T1000 (cell line): ENCODE results near the gene AHR.
"Not testable (repeated sequence)": the region's sequence is repeated elsewhere in the genome, so short reads cannot be mapped to it uniquely, and the experiment has no call there.

Experiments
- DNase-seq: peaks from one replicate; lab custom pipeline; 2025; ENCODE audit warnings: mixed read lengths; lab: John Stamatoyannopoulos, UW

The AHR gene

DNA sequence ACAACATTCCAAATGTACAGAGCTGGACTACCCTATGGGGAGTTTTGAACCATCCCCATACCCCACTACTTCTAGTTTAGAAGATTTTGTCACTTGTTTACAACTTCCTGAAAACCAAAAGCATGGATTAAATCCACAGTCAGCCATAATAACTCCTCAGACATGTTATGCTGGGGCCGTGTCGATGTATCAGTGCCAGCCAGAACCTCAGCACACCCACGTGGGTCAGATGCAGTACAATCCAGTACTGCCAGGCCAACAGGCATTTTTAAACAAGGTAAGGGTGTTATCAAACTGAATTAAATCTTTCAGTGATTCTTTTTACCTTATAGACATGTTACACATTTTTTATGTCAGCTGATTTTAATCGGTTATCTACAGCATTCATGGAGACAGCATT lies 41.5 kb downstream of the AHR start:
- DNase-seq: no peak

DNA sequence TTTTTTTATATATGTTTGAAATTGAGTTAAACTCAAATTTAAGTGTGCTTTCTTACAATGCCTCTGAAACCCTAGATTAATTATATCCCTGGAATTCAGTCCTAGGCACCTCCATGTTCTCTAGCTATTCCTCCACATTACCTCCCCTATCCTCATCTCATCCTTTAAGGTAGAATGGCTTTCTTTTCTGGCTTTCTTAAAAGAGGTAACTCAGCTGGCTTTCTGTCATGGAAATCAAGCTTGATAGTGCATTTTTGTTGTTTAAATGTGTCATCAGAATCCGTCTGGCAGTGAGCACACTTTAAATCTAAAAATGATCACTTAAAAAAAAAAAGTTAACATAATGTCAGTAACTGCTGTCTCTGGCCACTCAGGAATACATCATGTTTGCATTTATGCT lies 42.2 kb downstream of the AHR start:
- no peak for DNase-seq

DNA sequence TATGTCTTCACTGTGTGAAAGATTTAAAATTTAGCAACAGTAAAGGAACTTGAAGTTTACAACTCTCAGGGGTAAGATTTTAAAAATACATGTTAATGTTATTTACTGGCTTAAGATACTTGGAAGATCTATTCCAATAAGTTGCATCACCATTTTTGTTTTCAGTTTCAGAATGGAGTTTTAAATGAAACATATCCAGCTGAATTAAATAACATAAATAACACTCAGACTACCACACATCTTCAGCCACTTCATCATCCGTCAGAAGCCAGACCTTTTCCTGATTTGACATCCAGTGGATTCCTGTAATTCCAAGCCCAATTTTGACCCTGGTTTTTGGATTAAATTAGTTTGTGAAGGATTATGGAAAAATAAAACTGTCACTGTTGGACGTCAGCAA lies 44.3 kb downstream of the AHR start:
- no peak for DNase-seq

DNA sequence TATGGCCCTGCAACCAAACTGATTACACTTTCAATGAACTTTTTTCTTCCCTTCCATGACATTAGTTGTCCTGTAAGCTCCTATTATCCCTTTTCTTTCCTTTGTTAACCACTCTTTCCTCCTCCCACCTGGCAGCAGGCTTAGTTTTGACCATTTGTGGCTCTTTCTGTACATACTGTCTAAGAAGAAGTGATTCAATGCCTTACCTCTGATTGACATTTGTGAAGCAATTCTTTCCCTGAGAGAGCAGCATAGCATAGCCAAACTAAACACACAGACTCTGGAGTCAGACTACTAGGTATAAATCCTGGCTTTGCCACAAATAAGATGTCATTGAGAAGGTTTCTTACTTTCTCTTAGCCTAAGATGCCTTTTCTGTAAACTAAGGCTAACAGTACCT lies 48.9 kb downstream of the AHR start:
- DNase-seq: no peak

DNA sequence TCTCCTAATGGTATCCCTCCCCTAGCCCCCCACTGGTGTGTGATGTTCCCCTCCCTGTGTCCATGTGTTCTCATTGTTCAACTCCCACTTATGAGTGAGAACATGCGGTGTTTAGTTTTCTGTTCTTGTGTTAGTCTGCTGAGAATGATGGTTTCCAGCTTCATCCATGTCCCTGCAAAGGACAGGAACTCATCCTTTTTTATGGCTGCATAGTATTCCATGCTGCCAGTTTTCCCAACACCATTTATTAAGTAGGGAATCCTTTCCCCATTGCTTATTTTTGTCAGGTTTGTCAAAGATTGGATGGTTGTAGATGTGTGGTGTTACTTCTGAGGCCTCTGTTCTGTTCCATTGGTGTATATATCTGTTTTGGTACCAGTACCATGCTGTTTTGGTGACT lies 50.5 kb downstream of the AHR start:
- DNase-seq: not testable (repeated sequence)

DNA sequence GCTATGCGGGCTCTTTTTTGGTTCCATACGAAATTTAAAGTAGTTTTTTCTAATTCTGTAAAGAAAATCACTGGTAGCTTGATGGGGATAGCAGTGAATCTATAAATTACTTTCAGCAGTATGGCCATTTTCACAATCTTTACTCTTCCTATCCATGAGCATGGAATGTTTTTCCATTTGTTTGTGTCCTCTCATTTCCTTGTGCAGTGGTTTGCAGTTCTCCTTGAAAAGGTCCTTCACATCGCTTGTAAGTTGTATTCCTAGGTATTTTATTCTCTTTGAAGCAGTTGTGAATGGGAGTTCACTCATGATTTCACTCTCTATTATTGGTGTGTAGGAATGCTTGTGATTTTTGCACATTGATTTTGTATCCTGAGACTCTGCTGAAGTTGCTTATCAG lies 51.9 kb downstream of the AHR start:
- not testable (repeated sequence) for DNase-seq

DNA sequence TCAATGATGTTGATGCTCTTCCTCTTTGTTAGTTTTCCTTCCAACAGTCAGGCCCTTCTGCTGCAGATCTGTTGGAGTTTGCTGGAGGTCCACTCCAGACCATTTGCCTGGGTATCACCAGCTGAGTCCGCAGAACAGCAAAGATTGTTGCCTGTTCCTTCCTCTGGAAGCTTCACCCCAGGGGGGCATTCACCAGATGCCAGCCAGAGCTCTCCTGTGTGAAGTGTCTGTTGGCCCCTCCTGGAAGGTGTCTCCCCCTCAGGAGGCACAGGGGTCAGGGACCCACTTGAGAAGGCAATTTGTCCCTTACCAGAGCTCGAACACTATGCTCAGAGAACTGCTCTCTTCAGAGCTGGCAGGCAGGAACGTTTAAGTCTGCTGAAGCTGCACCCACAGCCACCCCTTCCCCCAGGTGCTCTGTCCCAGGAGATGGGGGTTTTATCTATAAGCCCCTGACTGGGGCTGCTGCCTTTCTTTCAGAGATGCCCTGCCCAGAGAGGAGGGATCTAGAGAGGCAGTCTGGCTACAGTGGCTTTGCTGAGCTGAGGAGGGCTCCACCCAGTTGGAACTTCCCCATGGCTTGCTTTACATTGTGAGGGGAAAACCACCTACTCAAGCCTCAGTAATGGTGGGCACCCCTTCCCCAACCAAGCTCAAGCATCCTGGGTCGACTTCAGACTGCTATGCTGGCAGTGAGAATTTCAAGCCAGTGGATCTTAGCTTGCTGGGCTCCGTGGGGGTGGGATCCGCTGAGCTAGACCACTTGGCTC lies 55.4 kb downstream of the AHR start:
- DNase-seq: not testable (repeated sequence)

DNA sequence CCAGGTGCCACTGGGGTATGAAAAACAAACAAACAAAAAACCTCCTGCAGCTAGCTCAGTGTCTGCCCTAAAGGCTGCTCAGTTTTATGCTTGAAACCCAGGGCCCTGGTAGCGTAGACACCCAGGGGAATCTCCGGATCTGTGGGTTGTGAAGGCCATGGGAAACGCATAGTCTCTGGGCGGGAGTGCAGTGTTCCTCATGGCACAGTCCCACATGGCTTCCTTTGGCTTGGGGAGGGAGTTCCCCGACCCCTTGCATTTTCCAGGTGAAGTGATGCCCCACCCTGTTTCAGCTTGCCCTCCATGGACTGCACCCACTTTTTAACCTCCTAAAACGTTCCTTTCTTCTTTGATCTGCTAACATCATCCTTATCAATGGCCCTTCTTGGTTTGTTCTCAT lies 56.0 kb downstream of the AHR start:
- no peak for DNase-seq

DNA sequence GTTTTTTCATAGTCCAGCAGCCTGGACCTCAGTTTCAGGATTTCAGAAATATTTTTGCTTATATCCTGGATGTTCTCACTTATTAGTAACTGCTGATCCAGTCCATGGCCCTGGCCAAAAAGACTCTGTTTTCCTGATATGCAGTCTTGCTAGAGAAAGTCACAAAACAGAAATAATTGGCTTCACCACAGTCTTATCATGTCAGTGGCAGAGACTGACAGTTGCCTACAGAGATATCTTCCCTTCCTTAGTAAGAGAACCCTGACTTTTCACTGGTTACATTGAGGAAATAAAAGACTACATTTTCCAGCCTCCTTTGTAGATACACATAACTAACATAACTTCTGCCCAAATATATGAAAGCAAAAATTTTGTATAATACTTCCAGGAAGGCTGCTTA lies 56.6 kb downstream of the AHR start:
- no peak for DNase-seq

DNA sequence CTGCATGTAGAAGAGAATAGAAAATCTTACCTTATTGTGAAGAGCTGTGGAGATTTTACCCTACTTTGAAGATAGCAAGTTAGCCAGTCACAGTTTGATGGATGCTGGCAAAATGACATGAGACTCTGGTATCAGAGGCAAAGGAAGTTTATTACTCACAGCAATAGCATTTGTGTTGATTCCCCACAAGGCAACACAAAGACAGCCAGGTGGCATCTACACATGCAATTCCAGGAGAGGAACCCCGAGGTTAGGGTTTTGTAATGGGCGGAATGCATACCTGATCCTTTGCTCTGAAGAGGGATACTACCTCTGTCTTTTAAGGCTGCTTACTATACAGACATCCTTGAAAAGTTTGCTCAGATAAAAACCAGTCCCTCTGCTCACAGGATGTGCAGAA lies 59.5 kb downstream of the AHR start:
- DNase-seq: no peak

DNA sequence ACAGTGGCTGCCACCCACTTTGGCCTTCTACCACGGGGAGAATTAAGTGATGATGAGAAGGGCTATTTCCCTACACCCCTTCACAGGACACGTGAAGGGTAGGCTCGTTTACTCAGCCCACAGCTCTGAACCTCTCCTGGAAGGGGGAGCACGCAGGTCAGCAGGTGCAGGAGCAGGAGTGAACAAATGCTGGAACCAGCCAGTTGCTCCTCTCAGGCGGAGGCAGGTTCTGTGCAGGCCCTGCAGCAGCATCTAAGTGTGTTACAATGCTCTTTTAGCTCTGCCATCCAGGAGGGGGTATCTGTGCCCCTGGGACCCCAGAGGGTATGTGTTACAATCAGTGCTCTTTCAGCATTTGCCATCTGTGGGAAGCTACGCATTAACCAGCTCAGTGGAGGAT lies 61.2 kb downstream of the AHR start:
- DNase-seq: no peak

DNA sequence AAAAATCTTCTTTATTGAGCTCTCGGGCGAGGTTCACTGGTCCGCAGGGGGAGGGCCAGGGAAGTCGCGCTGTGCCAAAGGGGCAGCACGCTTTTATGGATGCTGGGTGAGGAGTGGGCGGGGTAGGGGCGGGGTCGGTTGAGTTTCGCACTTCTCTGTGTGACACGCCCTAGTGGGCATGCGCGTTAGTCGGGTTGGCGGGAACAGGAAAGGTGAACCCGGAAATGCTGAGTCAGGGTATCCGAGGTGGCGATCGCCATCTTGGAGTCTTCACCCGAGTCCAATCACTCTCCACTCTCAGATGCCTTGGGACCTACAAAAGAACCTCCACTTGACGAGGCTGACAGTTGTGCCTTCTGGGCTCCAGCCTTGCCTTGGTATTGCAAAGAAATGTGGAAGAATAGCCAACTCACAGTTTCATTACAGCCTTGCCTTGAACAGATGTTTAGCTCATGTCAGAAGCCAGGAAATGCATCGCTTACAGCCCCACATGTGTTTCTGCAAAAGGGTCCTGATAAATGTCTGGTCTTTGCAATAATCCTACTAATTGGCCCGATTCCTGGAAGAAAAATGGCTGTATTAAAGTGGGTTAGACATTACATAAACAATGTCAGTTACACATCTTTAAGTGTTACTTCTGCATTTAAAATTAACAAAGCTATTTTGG lies 64.1 kb downstream of the AHR start:
- no peak for DNase-seq

DNA sequence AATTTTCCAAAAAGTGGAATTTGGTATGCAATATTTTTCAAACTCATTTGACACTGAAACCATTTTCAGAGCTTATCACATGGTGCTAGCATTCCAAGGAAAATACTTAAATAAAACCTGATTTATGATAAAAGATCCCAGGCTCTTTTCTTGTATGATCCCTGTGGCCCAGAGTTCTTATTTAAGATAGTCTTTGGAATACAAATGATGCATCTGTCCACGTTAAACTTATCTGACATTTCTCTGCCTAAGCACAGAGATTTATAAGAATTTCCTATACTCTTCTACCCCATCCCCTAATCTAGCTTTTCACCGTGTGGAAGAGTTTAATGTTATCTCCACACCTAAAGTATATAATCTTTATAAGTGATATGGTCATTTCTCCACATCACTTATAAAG lies 66.2 kb downstream of the AHR start:
- DNase-seq: no peak

DNA sequence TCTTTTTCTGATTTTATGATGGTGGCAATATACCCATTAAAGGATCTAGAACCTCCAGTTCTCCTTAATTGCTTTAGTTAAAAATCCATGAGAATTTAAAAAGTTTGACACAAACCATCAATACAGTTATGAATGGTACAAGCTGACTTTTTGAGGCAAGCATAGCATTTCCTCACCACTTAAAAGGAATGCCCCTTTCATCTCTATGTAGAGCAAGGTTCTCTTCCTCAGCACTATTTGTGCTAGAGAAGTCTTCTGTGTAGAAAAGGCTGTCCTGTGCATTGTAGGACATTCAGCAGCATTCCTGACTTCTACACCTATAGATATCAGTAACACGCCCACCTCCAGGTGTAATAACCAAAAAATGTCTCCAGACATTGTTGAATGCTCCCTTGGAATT lies 67.3 kb downstream of the AHR start:
- no peak for DNase-seq

DNA sequence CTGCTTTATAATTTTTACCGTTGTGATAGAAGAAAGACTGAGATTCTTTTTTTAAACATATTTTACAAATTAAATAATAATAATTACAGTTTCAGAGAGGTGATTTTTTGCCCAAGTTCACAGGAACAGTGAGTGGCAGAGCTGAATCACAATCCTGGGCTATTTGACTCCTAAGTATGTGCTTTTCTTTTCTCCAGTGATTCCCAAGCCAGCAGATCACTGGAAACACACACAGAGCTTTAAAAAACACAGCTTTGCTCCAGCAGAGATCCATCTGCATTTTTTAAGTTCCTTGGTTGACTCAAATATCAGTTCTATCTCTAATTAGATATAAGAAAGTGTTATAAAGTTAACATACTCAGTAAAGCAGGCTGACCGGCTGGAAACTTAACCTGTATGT lies 69.0 kb downstream of the AHR start:
- DNase-seq: no peak

DNA sequence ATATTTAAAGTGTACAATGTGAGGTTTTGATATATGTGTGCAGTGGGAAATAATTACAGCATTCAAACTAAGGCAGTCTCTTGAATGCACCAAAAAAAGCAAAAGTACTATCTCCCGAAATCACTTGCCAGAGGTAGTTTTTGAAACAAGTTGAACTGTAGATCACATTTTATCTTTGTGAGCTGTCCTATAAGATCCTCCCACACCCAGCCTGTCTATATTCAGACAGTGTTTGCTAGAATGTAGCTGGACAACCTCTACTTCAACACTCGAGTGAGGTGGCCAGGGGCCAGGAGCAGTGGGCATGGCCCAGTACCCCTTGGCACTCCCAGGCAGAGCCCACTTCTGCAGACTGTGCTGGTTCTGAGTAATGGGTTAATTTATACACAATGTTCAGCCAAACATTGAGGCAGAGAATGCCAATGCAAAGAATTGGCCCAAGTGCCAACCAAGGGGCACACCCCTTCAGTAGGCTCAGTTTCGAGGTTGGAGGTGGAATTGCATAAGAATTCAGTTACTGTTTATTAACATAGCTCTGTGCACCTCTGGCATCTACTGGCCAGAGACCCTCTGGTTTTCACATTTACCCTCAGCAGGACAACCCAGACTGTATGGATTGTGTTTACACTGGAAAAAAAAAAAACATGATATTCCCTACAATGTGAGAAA lies 70.5 kb downstream of the AHR start:
- DNase-seq: no peak

DNA sequence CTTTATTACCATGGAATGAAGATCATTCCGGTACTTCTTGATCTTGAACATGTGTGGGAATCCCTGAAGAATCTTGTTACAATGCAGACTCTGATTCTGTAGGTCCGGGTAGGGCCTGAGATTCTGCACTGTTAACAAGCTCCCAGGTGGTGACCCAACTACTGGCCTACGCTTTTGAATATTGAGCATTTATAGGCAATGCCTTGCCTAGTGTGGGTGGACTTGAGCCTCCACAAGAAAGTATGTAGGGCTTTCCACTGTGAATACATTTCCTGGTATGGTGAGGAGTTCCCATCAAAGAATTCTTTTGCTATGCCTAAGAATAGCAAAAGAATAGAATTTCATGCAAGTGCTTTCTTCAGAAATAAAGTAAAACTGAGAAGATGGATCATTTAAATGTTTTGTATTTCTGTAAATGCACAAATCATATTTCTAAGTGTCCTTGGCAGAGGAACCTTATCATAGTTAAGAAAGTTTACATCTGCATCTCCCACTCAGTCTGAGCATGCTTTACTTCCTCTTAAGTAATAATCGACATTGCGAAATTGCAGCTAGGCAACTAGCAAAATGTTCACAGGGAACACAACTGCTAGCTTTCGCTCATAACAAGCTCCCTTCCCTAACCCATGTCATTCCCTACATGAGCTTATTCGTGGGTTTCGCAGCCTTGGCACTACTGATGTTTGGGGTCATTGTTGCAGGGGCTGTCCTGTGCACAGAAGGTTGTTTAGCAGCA lies 71.4 kb downstream of the AHR start:
- no peak for DNase-seq

DNA sequence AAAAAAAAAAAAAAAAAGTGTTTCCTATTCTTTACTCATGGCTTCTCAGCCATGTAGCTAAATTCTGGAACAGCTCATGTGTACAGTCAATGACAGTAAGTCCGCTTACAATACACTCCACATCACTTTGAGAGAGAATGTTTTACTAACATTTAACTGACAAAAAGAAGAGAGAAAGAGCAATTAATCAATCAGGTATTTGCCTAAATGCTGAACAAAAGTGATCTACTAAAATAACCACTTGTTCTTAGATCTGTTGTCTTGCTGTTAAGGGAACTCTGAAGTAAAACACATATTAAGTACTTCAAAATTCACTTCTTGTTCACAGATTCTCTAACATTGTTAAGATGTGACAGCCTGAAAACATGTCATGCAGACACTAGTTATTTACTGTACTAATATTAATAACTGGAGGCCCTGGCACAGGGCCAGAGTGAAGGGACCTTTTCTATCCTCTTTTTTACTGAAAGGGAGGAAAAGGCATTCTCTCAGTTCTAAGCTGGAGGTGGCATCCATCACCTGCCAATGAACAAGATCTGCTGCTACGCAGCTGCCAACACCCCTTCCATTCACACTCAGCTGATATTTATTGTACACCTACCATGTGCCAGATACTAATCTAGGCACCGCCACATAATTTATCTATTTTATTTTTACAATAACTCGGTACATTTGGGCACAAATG lies 72.6 kb downstream of the AHR start:
- no peak for DNase-seq

DNA sequence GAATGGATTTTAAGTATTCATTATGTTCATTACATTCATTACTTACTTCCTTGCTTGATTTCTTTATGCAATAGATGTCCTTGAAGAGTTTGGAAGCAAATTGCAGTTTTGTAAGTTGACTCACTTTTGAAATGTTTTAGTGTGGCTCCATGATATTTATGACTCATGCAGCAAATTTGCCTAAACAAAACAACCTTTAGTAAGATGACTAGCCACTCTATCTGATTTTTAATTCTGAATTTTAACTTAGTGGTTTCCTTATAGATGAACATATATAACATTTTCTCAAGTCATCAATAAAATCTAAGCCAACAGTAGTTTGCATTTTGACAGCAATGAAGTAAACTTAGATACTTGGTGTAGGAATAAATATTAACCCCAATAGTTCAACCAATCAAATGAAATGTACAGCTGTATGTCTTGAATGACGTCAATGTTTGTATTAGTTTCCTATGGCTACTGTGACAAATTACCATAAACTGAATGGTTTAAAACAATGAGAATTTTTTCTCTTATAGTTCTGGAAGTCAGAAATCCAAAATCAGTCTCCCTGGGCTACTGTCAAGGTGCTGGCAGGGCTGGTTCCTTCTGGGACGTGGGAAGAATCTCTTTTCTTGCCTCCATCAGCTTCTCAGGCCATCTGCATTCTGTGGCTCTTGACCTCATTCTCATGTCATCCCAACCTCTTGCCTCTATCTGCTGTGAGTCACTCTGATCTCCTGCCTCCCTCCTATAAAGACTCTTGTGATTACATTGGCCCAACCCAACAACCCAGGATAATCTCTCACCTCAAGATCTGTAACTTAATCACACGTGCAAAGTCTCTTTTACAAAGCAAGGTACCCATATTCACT lies 73.4 kb downstream of the AHR start:
- peak; percentile 61 for DNase-seq

DNA sequence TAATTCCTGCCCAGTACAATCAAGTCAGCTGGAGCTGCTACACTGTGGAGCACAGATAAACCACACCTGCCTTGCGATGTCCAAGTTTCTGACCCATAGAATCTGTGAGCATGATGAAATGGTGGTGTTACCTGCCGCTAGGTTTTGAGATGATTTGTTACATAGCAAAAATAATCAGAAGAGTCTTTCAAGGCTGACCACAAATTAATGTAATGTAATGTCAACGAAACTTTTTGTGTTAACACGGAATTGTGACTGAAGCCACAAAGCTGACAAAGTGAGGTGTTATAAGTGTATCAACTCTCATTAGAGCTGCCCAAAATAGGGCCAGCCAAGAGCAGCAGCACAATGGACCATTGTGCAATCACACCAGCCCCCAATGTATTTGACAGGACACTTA lies 75.7 kb downstream of the AHR start:
- DNase-seq: no peak

DNA sequence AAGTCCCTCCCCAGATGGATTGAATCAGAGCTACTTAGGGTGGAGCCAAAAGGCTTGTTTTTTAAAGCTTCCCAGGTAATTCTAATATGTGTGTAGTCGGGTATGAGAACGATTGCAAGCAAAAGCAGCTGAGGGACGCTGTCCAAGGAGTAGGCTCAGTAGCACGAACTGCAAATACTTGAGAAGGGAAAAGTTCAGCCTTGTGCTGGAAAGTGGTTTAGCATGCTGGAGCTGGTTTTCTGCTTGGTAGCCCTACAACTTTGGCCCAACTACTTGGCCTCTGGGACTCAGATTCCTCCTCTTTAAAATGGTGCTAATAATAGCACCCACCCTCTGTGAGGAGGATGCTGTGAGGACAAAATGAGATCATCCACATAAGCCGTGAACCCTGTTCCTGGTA lies 76.2 kb downstream of the AHR start:
- DNase-seq: no peak
